Measurements from ENCODE around the gene TRABD2B. TPM values are rescaled to one million over a fixed set of nuclear protein-coding genes. Genes with fewer than 3 reads are reported as not detected.

TRABD2B gene
- total RNA-seq, 1 donor from 2014 or later: 0.64 TPM

GRCh38 chr1:47890779-47891178 lies 106.4 kb downstream of the TRABD2B start:
- peaks cover 6% of the 10 kb centered on the region for H3K4me1 Mint-ChIP-seq (ENCODE audit: low read depth, unreplicated experiment)
- peaks cover 6% of the 10 kb centered on the region for H3K27me3 Mint-ChIP-seq (ENCODE audit: unreplicated experiment)
- no peak for TF ChIP-seq CTCF (IDR thresholded peaks at IDR 0.05; ENCODE audit: partially characterized antibody, unreplicated experiment)
- H3K36me3 Mint-ChIP-seq (ENCODE audit: unreplicated experiment): no peaks in the 10 kb centered on the region
- no peaks in the 10 kb centered on the region for H3K9me3 Mint-ChIP-seq (ENCODE audit: unreplicated experiment)
- no peak for DNase-seq
- no peak overlapping the region for H3K4me3 Mint-ChIP-seq (ENCODE audit: unreplicated experiment)
- H3K27ac Mint-ChIP-seq (ENCODE audit: unreplicated experiment): no peak overlapping the region

- no peak overlapping the region for H3K27ac Mint-ChIP-seq (ENCODE audit: unreplicated experiment)
- H3K36me3 Mint-ChIP-seq (ENCODE audit: unreplicated experiment): no peaks in the 10 kb centered on the region
- peaks cover 2% of the 10 kb centered on the region for H3K27me3 Mint-ChIP-seq (ENCODE audit: unreplicated experiment)
- no peak for DNase-seq
- TF ChIP-seq CTCF (IDR thresholded peaks at IDR 0.05; ENCODE audit: partially characterized antibody, unreplicated experiment): no peak
- no peak overlapping the region for H3K4me3 Mint-ChIP-seq (ENCODE audit: unreplicated experiment)
- H3K4me1 Mint-ChIP-seq (ENCODE audit: low read depth, unreplicated experiment): no peaks in the 10 kb centered on the region
- H3K9me3 Mint-ChIP-seq (ENCODE audit: unreplicated experiment): no peaks in the 10 kb centered on the region
Observed at GRCh38 chr1:47888294-47888629, 108.9 kb downstream of the TRABD2B start.

- no peaks in the 10 kb centered on the region for H3K36me3 Mint-ChIP-seq (ENCODE audit: unreplicated experiment)
- peaks cover 2% of the 10 kb centered on the region for H3K27me3 Mint-ChIP-seq (ENCODE audit: unreplicated experiment)
- H3K9me3 Mint-ChIP-seq (ENCODE audit: unreplicated experiment): no peaks in the 10 kb centered on the region
- TF ChIP-seq CTCF (IDR thresholded peaks at IDR 0.05; ENCODE audit: partially characterized antibody, unreplicated experiment): no peak
- H3K4me1 Mint-ChIP-seq (ENCODE audit: low read depth, unreplicated experiment): no peaks in the 10 kb centered on the region
- H3K27ac Mint-ChIP-seq (ENCODE audit: unreplicated experiment): no peak overlapping the region
- no peak for DNase-seq
- H3K4me3 Mint-ChIP-seq (ENCODE audit: unreplicated experiment): no peak overlapping the region
Observed at GRCh38 chr1:47887475-47888293, 109.5 kb downstream of the TRABD2B start.

GRCh38 chr1:47887060-47887459 lies 110.1 kb downstream of the TRABD2B start:
- Mint-ChIP-seq H3K9me3 (ENCODE audit: unreplicated experiment) (no peaks in the 10 kb centered on the region), H3K36me3 (ENCODE audit: unreplicated experiment) (no peaks in the 10 kb centered on the region), H3K27ac (ENCODE audit: unreplicated experiment) (no peak overlapping the region), H3K4me3 (ENCODE audit: unreplicated experiment) (no peak overlapping the region), H3K4me1 (ENCODE audit: low read depth, unreplicated experiment) (peaks cover 3% of the 10 kb centered on the region), H3K27me3 (ENCODE audit: unreplicated experiment) (peaks cover 2% of the 10 kb centered on the region)
- DNase-seq: no peak
- no peak for TF ChIP-seq CTCF (IDR thresholded peaks at IDR 0.05; ENCODE audit: partially characterized antibody, unreplicated experiment)

GRCh38 chr1:47886141-47886540 lies 111.0 kb downstream of the TRABD2B start:
- Mint-ChIP-seq H3K27ac (ENCODE audit: unreplicated experiment) (no peak overlapping the region), H3K27me3 (ENCODE audit: unreplicated experiment) (peaks cover 2% of the 10 kb centered on the region), H3K36me3 (ENCODE audit: unreplicated experiment) (no peaks in the 10 kb centered on the region), H3K4me1 (ENCODE audit: low read depth, unreplicated experiment) (peaks cover 8% of the 10 kb centered on the region), H3K4me3 (ENCODE audit: unreplicated experiment) (no peak overlapping the region), H3K9me3 (ENCODE audit: unreplicated experiment) (no peaks in the 10 kb centered on the region)
- TF ChIP-seq CTCF (IDR thresholded peaks at IDR 0.05; ENCODE audit: partially characterized antibody, unreplicated experiment): no peak
- DNase-seq: no peak
